ENCODE data around the gene KLHL6.
"Not testable (repeated sequence)": the region's sequence is repeated elsewhere in the genome, so short reads cannot be mapped to it uniquely, and the experiment has no call there.

Gene KLHL6

GRCh38 chr3:183449791-183450190, 105.7 kb downstream of the KLHL6 start:
- in situ Hi-C loops (cut with MboI; ENCODE audit: low sequenced_read_pairs): no loop called here

- in situ Hi-C loops (cut with MboI; ENCODE audit: low sequenced_read_pairs): no loop called here
Observed at GRCh38 chr3:183449391-183449790, 106.1 kb downstream of the KLHL6 start.

DNA sequence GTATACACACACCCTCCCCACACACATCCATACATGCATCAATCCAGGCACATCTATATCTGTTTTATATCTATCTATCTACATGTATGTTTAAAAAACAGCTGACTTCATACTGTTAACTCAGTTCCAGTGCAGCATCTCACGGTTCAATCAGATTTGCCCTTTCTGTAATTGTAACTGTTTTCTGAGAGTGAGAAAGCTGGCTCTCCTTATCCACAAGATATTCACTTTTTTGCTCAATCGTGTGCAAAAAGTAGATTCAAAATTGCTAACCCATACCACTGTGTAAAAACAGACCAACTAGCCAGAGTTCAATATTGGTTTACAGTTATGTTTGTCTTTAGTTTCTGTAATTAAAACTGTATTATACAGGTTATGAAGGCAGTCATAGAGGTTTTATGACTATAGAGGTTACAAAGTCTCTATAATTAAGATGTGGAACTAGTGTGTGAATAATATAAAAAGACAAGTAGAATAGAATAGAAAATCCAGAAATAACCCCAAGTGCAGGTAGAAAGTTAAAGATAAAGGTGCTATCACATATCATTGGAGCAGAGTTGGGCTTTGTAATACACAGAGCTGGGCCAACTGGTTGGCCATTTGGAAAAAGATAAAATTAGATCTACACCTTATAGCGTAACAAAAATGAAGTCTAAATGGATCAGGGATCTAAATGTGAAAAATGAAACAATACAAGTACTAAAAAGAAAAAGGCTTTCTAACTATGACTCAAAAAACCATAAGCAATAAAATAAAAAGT, 107.0 kb downstream of the KLHL6 start:
- in situ Hi-C loops (cut with MboI; ENCODE audit: low sequenced_read_pairs): no loop called here

GRCh38 chr3:183447206-183448001, 108.1 kb downstream of the KLHL6 start:
- in situ Hi-C loops (cut with MboI; ENCODE audit: low sequenced_read_pairs): no loop called here

- in situ Hi-C loops (cut with MboI; ENCODE audit: low sequenced_read_pairs): no loop called here
Observed at GRCh38 chr3:183446838-183447205, 108.7 kb downstream of the KLHL6 start.

DNA sequence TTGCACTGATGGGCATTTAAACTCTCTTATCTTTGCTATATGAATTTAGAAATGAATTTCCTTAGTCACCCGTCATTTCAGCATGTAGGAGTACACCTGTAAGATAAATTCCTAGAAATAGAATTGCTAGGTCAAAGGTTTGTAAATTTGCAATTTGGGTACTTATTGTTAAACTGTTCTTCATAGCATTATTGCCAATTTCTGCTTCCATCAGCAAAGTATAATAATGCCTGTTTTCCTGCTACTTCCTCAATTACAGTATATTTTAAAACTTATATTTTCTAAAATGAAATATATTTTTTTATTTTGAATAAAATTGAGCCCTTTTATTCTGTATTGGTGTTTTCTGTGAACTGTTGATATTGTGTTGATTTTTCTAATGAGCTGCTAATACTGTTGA, 110.8 kb downstream of the KLHL6 start:
- in situ Hi-C loops (cut with MboI; ENCODE audit: low sequenced_read_pairs): no loop called here

- in situ Hi-C loops (cut with MboI; ENCODE audit: low sequenced_read_pairs): no loop called here
Observed at GRCh38 chr3:183443395-183444385, 111.8 kb downstream of the KLHL6 start.

DNA sequence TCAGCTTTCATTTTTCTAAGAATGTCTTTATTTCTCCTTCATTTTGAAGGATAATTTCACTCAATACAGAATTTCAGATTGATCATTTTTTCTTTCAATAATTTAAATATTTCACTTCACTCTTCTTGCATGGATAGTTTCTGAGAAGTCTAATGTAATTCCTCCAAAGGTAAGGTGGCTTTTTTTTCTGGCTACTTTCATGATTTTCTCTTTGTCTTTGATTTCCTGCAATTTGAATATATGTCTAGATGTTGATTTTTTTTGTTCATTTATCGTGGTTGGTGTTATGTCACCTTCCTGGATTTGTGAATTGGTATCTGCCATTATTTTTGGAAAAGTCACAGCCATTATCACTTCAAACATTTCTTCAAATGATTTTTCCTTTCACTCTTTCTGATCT, 112.5 kb downstream of the KLHL6 start:
- in situ Hi-C loops (cut with MboI; ENCODE audit: low sequenced_read_pairs): no loop called here

DNA sequence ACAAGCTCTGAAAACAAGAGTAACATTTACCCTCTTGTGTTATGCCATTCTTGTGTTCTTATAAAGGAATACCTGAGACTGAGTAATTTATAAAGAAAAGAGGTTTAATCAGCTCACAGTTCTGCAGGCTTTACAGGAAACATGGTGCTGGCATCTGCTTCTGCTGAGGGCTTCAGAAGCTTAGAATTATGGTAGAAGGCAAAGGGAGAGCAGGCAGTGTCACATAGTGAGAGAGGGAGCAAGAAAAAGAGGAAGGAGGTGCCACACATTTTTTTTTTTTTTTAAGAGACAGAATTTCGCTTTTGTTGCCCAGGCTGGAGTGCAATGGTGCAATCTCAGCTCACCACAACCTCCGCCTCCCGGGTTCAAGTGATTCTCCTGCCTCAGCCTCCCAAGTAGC, 115.0 kb downstream of the KLHL6 start:
- in situ Hi-C loops (cut with MboI; ENCODE audit: low sequenced_read_pairs): not testable (repeated sequence)

- in situ Hi-C loops (cut with MboI; ENCODE audit: low sequenced_read_pairs): no loop called here
Observed at GRCh38 chr3:183439515-183439914, 116.0 kb downstream of the KLHL6 start.

DNA sequence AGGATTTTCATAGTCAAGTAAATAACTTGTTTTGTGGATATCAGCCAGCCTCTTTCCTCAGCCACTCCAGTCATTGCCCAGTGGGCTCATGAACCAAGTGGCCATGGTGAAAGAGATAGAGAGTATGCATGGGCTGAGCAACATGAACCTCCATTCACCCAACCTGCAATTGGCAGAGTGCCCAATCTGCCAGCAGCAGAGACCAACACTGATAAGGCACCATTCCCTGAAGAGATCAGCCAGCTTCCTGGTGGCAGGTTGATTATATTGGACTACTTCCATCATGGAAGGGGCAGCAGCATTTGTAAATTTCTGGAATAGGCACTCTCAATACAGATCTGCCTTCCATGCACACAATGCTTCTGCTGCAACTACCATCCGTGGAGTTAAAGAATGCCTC, 116.8 kb downstream of the KLHL6 start:
- in situ Hi-C loops (cut with MboI; ENCODE audit: low sequenced_read_pairs): no loop called here

DNA sequence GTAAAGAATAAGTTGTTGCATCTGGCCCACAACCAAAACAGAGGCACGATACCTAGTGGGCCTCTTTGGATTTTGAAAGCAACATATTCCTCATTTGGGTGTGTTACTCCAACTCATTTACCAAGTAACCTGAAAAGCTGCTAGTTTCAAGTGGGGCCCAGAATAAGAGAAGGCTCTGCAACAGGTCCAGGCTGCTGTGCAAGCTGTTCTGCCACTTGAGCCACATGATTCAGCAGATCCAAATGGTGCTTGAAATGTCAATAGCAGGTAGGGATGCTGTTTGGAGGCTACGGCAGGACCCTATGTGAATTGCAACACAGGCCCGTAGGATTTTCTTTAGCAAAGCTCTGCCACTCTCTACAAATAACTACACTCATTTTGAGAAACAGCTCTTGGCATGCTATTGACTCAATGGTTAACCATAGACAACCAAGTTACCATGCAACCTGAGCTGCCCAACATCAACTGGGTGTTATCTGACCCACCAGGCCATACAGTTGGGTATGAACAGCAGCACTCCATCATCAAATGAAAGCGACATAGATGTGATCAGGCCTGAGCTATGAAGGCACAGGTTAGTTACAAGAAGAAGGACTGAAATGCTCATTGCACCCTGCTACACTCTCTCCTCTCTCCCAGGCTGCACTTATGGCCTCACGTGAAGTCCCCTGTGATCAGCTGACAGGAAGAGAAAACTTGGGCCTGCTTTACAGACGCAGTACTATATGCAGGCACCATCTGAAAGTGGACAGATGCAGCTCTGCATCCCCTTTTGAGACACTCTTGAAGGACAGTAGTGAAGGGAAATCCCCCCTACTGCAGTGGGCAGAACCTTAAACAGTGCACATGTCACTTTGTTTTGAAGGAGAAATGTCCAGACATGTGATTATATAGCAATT, 117.6 kb downstream of the KLHL6 start:
- in situ Hi-C loops (cut with MboI; ENCODE audit: low sequenced_read_pairs): no loop called here

Measured in hTERT RPE-1 (cell line).